Measurements from ENCODE around the gene ADAMTS18. TPM values are rescaled to one million over a fixed set of nuclear protein-coding genes. Genes with fewer than 3 reads are reported as not detected.
"Not testable (repeated sequence)": the region's sequence is repeated elsewhere in the genome, so short reads cannot be mapped to it uniquely, and the experiment has no call there.

ADAMTS18 gene
- total RNA-seq, 1 donor from 2014 or later: not detected

DNA sequence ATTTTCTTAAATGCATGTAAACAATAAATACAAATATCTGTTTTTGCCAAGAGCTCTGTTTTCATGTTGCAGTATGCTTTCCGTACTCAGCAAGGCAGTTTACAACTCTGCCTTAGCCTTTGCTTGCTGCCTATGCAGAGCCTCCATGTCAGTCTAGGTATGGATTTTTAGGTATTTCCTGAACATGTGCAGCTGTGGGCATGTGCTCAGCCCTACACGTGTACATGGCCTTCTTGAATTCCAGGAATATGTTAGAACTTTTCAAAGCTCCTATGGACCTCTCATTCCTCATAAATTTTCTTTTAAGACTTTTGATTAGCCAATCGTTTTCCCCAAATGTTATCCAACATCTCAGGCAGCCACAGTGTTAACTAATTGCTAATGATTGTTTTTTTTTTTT lies 171.9 kb downstream of the ADAMTS18 start:
- ATAC-seq: no peak
- intact Hi-C loops (cut with micrococcal nuclease): no loop called here
- no peak for DNase-seq

DNA sequence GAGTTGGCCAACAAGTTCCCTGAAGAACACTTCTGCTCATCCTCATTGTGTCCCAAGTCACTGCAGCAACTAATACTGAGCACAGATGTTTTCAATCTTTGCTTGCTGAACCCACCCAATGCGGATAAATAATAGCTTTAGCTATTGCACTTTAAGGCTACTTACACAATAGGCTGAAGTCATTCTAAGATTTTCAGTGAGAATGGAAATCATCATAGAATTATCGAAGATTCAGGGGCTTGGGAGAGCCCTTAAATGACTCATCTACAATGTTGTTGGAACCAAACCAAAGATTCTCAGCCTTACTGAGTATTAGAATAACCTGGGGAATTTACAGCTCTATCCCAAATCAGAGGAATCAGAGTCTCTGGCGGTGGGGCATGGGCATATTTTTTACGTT lies 184.4 kb downstream of the ADAMTS18 start:
- ATAC-seq (no peak), DNase-seq (no peak)
- intact Hi-C loops (cut with micrococcal nuclease): no loop called here

DNA sequence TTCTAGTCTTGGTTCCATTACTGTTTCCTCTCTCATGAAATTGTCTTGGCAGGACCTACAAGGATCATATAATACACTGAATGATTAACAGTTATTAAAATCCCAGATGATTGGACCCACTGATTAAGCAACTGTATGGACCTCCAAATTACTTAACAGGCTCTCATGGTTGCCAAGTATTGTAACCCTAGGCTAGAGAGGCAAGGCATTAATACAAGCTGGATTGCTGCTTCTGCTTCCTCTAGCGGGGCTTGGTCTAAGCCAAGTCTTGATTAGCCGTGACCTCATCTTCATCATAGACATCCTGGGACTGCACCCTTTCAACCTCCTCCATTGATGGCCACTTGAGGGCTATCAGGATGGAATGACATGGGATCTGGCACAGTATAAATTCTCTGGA lies 188.7 kb downstream of the ADAMTS18 start:
- intact Hi-C loops (cut with micrococcal nuclease): no loop called here
- ATAC-seq: no peak
- no peak for DNase-seq

DNA sequence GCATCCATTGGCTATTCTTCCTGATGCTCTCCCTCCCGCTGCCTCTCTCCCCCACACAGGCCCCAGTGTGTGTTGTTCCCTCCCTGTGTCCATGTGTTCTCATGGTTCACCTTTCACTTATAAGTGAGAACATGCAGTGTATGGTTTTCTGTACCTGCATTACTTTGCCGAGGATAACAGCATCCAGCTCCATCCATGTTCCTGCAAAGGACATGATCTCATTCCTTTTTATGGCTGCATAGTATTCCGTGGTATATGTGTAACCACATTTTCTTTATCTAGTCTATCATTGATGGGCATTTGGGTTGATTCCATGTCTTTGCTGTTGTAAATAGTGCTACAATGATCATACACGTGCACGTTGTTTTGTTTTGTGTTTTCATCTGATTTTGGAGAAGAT lies 192.4 kb downstream of the ADAMTS18 start:
- intact Hi-C loops (cut with micrococcal nuclease); ATAC-seq; DNase-seq: not testable (repeated sequence)

DNA sequence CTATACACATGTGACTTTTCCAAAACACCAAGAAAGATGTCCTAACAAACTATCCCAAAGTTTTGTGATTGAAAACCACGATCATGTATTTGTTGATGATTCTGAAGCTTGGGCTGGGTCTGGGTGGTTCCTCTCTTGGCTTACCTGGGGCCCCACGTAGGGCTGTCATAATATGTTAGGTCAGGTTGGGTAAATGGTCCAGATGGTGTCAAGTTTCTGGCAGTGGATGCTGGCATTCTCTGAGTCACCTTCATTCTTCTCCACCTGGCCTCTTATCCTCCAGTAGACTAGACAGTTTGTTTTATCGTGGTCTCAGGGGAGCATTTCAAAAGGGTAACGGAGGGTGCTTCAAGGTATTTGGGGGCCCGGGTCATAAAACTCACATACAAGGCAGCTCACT lies 196.2 kb downstream of the ADAMTS18 start:
- ATAC-seq (no peak), DNase-seq (no peak)
- intact Hi-C loops (cut with micrococcal nuclease): loop anchor here (5.0 kb wide), 1 partner anchor 344 kb away; no protein-coding TSS in a partner anchor

DNA sequence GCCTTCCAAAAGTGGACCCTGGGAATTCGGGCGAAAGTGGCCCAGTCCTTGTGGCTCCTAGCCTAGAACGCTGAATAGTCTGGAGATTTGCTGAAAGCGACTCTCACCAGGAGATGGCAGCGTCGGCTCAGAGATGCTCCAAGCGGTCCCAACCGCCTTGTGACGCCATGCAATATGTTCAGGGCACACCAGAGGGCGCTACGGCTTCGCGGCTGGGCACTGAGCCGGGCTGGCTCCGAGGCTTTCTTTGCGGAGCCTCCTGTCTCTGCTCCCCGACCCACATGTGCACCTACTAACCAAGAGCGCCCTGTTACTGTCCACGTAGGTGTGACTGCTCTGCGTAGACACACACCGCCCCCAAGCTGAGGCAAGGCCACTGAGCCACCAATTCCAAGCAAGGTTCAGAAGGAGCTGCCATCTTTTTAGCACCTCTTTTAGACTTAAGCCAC lies 198.7 kb downstream of the ADAMTS18 start:
- intact Hi-C loops (cut with micrococcal nuclease): loop anchor here (5.0 kb wide), 1 partner anchor 346 kb away; no protein-coding TSS in a partner anchor

DNA sequence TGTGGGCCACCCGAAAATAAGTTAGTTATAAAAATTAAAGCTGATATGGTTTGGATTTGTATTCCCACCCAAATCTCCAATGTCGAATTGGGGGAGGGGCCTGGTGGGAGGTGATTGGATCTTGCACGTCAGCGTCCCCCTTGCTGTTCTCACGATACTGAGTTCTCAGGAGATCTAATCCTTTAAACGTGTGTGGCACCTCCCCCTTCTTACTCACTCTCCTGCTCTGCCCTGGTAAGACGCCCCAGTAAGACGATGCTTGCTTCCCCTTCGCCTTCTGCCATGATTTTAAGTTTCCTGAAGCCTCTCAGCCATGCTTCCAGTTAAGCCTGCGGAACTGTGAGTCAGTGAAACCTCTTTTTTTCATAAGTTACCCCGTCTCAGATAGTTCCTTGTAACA lies 200.2 kb downstream of the ADAMTS18 start:
- intact Hi-C loops (cut with micrococcal nuclease): loop anchor here (5.0 kb wide), 1 partner anchor 348 kb away; no protein-coding TSS in a partner anchor
- DNase-seq (no peak), ATAC-seq (no peak)

More for the DNA sequence above, 198.7 kb downstream of the ADAMTS18 start:
- ATAC-seq (peak; percentile 99), DNase-seq (peak; percentile 90)

DNA sequence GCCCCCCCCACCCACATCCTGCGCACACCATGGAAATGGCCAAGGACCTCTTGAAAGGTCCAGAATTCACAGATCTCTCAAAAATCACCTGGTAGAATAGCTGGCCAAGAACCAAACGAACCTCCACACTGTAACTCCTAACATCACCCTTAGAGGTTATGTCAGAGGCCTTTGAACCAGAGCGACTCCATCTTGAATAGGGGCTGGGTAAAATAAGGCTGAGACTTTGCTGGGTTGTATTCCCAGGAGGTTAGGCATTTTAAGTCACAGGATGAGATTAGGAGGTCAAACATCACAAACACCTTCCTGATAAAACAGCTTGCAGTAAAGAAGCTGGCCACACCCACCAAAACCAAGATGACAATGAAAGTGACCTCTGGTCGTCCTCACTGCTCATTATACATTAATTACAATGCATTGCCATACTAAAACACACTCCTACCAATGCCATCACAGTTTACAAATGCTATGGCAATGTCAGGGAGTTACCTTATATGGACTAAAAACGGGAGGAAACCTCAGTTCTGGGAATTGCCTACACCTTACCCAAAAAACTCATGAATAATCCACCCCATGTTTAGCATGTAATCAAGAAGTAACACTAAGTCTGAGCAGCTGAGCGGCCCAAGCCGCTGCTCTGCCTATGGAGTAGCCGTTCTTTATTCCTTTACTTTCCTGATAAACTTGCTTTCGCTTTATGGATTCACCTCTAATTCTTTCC lies 200.9 kb downstream of the ADAMTS18 start:
- no peak for ATAC-seq
- intact Hi-C loops (cut with micrococcal nuclease): no loop called here
- no peak for DNase-seq

Other genes with a start within 250 kb of the ADAMTS18 start
- 15.1 TPM for gene MON1B, start 243.8 kb downstream of the ADAMTS18 start, total RNA-seq
- gene SYCE1L, start 235.6 kb downstream of the ADAMTS18 start, total RNA-seq: 2.1 TPM